Dermis blood vessel endothelial cell (primary cell): ENCODE results near the gene TTC39A. TPM values are rescaled to one million over a fixed set of nuclear protein-coding genes. Genes with fewer than 3 reads are reported as not detected.

ENCODE experiments used
- DNase-seq: peaks from one replicate; pipeline ENCODE4 v3.0.0; 2010
- total RNA-seq: library from RNA; depleted of rRNA; stranded (reverse); fragments of >200 nt; gene quantifications from 2 replicates; pipeline ENCODE4 v1.2.3, GENCODE V29; 2014

Gene TTC39A
- total RNA-seq, 1 donor from 2014 or later: 4.1 TPM

DNA sequence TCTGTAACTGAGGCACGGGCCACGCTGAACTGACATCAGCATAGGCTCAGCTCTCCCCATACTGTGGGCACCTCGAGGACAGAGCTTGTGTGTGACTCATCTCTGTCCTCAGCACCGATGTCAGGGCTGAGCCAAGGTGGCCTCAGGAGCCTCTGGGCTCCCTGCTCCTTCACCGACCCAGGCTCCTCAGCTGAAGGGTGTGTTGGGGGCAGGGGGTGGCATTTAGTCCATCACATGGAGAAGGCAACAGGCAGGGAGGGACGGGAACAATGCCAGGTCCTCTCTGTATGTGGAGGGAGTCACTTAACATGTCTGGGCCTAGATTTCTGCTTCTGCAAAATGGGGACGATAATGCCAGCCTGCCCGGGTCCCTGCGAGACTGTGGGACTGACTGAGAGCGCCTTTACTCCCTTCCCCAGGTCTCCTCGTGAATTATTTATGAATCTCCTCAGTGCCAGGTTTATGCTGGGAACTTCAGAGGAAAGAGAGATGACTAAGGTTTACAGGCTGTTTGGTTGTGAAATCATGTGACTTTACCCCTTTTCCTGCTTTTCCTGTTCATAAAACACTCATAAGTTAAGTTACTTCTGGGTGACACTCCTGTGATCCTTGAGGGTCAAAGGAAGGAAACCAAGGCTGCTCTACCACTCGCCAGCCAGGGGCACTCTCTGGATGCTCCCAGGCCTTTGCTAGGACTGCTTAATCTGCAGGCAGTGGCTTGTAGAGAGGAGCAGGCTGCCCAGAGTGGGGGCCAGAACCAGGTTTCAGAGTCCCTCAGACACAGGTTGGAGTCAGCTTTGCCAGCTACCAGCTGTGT is 16.2 kb downstream of the TTC39A start:
- DNase-seq: peak; percentile 85

DNA sequence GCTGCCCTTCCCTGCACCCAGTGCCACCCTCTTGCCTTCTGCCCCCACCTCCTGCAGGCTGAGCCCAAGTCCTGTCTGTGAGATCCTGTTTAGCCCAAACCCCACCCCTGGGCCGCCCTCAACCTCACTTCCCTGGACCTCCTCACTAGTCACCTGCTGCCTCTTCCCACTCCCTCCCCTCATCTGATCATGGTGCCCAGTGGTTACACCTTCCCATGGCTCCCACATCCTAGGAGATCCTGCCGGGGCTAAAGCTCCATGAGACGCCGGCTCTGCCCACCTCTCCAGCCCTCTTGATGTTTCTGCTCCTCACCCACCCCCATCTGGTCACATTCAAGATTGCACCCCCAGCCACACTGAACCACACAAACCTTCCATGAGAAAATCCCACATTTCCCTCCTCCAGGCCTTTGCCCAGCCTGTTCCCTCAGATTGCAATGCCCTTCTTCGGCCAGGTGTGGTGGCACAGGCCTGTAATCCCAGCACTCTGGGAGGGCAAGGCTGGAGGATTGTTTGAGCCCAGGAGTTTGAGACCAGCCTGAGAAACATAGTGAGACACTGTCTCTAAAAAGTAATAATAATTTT is 17.0 kb downstream of the TTC39A start:
- peak; percentile 54 for DNase-seq

DNA sequence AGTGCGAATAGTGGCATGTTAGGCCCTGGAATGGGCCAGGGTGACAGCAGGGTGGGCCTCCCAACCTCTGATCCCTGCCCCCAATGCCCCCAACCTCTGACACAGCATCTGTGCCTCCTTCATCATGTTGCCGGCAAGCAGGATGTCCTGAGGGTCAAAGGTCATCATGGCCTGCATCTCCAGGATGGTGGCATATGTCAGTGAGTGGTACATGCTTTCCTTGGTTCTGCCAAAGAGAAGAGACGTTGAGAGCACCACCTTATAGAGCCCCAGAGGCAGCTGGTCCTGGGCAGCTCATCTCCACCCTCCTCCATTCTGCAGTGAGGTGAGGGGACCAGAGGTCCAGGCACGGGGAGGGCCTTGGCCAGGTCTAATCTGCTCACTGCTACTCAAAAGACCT is 17.6 kb downstream of the TTC39A start:
- no peak for DNase-seq

DNA sequence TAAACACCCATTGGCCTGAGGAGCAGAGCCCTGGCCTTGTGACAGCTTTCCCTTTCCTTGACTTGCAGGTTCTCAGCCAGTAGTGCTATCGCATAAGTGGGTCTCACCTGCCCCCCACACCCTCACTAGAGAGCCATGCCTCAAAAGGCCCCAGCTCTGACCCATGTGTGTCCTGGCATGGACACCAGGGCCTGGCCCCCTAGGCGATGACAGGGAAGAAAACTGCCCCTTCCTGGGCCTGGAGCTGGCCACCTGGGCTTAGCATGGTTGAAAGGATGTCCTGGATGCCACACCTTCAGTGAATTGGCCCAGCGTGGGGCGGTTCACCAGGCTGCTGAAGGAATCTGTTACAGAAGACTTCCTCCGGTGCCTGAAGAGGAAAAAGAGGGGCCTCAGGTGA is 18.5 kb downstream of the TTC39A start:
- no peak for DNase-seq

DNA sequence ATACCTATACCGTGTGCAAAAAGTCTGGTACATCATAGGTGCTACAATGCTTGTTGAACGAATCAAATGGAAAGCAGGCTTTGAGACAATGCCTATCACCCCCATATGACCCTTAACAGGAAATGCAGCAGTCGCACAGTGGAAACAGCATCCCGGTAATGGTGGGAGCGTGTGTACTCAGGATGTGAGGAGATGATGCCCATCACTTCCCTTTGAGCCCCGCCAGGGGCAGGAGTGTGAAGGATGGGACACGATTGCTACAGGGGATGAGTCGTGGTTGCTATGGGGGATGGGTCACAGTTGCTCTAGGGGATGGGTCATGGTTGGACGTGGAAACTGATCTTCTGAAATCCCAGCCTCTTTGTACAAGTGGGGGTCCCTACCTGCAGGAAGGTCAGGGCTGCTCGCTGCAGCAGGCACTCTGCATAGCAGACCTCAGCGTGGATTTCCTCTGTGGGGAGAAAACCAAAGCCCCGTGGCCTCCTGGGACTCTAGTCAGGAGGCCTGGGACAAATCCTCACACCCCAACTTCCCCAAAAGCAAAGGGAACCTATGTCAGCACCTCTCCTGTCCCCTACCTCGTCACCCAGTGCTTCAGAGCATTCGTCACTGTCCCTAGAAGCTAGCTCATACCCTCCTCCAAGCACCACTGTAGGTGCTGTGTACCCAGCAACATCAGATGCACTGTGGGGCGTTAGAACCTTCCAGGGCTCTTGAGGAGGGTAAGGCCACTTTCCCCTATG is 19.3 kb downstream of the TTC39A start:
- DNase-seq: peak; percentile 54

DNA sequence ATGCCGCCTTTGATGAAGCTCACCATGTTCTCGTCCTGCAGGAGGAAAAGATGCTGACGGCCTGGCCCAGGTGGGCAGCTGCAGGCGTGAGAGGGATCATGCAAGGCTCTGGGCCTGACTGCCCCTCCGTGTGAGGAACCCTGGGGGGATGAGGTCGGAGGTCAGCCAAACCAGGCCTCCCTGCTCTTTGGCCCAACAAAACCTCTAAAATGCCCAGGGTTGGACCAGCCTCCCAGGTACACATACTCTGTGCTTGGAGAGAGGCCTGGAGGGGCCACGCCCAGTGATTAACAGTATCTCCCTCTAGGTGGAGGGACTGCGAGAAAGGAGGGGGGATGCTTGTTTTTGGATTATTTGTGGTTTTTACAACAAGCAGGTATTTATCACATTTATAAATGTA is 21.1 kb downstream of the TTC39A start:
- no peak for DNase-seq

DNA sequence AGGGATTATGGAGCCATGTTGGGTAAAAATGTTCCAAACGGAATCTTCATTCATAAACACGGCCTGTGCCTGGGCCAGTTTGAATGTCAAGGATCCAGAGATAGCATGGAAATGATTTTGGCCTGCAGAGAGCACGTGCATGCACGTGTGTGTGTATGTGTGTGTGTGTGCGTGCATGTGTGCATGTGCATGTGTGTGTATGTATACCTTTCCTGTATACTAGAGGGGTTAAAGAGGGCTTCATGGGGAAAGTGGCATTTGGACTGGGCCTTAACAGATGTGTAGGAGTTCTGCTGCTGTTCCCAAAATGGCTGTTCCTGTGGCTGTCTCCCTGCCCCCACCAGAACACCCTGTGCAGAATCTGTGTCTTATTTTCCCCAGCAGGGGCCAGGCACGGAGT is 21.7 kb downstream of the TTC39A start:
- no peak for DNase-seq

DNA sequence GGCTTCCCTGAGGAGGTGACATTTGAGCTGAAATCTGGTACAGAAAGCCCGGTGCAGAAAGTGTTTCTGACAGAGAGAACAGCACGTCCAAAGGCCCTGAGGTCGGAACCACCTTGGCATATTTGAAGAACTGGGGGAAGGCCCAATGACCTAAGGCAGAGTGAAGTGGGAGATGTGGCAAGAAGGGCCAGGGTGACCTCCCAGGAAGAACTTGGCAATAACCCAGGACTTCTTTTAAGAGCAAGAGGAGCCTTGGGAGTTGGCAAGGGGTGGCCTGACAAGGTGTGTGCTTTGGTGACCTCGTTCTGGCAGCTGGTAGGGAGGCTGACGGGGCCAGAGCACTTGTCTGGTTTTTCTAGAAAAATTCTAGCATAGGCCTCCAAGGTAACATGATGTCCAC is 23.4 kb downstream of the TTC39A start:
- no peak for DNase-seq

DNA sequence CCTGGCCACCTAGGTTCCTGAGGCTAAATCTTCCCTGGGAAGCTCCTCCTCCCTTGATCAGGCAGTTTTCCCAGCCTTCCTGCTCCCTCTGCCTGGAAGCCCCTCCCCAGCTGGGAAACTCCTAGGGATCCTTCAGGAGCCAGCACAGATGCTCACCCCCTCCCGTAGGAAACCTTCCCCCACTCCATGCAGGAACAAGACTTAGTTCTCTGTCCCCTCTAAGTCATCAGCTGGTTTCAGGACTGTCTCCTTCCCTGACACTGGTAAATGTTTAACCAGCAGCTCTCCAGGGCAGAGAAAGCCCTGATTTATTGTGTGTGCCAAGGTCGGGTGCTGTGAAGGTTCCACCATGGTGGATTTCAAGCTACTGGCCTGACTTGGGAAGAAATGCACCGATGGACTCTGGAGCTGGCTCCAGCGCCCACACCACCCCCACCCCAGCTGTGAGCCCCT is 25.0 kb downstream of the TTC39A start:
- DNase-seq: peak; percentile 23

DNA sequence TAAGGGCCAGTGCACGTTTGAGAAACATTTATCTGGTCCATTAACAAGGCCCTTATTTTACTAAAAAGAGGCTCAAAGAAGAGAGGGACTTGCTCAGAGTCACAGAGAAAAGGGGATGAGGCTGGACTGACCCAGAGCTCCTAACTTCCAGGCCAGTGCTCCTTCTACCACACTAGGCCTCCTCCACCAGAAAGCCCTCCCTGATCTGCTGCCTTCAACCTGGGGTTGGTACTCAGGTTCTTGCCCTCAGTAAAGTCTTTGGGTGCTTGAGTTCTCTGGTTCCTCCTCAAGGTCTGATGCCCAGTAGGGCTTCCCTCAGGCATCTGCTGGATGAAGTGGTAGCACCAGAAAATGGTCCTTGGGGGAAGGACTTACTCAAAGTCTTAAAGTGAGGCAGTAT is 26.0 kb downstream of the TTC39A start:
- DNase-seq: no peak

DNA sequence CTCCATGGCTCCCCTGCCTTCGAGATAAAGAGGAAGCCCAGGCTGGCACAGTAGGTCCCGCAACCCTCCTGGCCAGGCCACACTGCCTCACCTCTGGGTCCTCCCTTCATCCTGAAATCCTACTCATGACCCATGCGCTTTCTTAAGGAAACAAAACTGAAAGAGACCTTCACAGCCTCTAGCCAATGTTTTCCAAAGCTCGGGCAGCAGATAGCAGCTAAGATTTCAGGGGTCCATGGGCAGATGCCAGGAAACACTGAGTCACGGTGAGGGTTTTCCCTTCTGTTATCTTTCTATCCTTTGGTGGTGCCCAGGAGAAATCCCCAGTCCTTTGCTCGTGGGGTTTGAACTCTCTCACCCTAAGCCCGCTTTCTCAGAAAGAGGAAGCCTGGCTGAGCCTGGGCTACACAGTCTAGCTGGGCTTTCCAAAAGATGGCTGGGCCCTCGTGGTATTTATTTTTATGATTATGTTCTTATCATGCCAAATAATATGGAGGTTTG is 26.6 kb downstream of the TTC39A start:
- DNase-seq: peak; percentile 76

DNA sequence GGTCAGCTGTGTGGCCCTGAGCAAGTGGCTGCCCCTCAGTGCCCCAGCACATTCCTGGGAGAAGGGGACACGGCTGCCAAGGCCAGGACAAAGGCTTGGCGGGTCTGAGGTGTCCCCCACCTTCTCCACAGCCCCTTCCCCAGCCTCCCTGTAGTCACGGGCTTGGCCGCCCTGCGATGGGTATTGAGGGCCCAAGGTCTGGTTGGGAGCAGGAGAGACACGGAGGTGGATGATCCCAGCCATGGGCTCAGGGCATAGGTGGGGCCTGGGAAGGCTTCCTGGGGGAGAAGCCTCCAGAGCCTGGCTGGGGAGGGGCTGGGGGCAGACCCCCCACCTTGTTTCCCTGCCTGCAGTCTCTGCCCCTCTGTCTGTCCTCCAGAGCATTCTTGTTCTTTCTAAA is 27.0 kb downstream of the TTC39A start:
- DNase-seq: no peak

DNA sequence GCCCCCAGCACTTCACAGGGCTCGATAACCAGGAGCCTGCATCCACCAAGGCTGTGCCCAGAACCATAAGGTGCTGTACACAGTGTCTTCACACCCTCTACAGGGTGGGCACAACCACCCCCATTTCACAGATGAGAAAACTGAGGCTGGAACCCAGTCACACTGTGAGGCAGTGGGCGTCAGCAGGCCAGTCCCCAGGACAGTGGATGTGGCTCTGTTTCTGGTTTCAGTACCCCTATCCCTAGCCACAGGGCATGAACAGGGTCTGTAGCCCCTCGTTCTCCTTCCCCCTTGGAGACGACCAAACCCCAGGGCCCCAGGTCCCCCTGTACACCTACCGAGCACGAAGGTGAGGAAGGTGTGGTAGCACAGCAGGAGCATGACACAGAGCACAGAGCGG is 27.6 kb downstream of the TTC39A start:
- no peak for DNase-seq

DNA sequence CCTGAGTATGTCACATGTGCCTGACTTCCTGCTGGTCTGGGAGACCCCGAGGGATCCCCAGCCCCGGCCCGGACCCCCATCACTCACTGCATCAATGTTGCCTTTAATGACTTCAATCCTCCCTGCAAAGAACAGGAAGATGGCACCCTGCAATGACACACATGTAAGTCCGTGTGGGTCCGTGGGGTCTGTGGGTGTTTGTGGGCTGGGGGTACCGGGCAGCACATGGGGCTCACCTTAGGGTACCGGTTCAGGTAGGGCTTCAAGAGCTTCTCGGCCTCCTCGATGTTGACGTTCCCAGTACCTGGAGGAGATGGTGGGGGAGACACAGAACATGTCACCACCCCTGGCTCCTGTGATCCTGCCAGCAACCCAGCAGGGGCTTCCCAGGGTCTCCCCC is 28.1 kb downstream of the TTC39A start:
- no peak for DNase-seq

DNA sequence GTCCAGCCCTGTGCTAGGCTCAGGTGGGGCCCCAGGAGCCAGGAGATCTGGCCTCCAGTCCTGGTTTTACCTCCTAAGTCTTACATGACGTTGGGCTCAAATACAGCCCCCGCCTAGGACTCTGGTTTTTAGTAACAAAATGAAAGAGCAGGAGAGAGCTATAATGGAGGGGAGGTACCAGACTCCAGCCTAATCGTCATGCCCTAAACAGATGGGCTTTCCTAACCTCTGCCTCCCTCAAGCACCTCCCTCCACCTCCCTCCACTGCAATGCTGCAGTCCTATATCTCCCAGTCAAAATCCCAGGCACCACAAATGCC is 28.6 kb downstream of the TTC39A start:
- DNase-seq: no peak

DNA sequence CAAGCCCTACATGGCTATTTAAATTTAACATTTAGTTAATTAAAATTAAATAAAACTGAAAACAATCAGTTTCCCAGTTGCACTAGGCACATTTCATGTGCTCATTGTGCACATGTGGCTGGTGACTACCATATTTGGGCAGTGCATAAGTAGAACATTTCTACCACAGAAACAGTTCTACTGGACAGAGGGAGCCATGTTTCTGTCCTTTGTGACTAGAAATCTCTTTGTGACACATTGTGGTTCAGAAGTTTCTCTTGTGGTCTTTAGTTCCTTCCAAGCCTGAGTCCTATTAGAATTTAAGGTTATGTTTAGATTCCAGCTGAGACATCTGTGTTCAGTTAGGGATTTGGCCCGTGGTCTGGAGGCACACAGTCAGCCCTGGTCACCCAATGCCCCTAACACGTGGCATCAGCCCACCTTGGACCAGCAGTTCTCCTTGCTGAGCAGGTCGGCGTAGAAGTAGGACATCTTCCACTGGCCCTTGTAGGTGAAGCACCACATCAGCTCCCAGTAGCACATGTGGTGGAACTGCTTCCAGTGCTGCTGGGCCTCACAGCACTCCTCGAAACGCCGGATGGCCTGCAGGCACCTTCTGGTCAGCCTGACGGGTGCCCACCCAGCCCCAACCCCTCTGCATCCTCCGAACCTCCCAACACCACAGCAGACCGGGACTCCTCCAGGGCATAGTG is 29.1 kb downstream of the TTC39A start:
- no peak for DNase-seq

DNA sequence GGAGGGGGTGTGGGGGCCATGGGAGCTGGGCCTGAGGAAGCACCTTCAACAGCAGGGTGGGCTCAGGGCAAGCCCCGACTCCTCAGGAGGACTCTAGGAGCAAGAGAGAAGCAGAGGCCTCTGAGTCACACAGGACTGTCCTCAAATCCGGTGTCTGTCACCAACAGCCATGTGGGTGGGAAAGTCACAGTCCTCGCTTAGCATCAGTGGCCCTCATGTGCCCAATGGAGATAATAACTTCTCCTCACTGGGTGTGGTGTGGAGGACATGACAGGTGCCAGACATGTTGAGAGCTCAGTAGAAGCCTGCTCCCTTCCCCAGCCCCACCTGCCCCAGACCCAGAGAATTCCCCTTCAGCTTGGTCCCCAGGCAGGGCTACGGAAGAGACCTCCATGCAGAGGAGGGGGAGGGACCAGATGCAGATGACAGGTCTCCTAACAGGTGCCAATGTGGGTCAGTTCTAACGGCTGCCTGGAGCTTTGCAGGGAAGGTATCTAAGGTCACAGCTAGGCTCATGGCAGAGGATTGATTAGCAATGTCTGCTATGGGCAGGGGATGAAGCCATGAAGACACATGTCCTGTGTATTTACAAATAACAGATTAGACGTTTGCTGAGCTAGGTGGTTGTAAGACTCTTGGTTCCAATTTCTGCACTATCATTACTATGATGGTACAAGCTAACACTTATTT is 30.2 kb downstream of the TTC39A start:
- DNase-seq: no peak

DNA sequence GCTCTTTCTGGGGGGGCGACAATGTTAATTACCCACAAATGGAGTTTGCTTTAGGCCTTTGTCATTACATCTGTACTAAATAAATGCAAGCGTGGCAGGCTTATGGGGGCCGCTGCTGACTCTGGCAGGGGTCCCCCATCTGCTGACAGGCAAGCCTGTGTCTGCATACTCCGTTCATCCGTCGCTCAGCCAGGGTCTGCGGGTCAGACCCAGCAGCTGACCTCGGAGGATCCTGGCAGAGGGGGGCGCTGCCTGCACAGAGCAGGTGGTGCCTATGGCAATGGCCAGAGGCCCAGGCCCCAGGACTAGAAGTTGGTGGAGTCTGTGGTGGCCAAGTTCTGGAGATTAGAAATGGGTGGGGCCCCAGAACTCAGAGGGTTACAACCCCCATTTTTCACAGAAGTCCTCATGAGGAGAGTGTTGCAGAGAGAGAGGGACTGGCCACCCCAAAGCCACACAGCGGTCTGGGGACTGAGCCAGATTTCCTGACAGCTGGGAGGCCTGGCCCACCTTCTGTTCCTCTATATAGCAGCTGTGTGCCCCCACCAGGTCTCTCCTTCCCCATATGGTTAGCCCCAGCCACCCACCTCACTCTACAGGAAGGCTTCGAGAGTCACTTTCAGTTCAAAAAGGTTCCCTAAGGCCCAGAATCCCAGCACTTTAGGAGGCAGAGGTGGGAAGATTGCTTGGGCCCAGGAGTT is 31.0 kb downstream of the TTC39A start:
- DNase-seq: no peak

DNA sequence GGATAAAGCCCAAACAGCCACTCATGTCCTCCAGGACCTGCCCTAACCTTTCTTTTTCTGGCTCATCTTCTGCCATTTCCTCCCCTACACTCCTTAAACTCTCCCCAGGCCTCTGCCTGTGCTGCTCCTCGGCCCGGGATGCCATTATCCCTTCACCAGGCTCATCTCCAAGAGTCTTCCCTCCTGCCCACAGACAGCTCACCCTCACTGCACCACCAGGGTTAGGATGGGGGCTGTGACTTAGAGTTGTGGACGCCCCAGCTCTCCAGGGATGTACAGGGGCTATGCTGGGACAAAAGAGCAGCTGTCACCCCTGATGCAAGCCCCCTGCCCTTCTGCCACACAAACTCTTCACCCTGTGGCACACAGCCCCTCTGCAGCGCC is 32.0 kb downstream of the TTC39A start:
- DNase-seq: no peak

DNA sequence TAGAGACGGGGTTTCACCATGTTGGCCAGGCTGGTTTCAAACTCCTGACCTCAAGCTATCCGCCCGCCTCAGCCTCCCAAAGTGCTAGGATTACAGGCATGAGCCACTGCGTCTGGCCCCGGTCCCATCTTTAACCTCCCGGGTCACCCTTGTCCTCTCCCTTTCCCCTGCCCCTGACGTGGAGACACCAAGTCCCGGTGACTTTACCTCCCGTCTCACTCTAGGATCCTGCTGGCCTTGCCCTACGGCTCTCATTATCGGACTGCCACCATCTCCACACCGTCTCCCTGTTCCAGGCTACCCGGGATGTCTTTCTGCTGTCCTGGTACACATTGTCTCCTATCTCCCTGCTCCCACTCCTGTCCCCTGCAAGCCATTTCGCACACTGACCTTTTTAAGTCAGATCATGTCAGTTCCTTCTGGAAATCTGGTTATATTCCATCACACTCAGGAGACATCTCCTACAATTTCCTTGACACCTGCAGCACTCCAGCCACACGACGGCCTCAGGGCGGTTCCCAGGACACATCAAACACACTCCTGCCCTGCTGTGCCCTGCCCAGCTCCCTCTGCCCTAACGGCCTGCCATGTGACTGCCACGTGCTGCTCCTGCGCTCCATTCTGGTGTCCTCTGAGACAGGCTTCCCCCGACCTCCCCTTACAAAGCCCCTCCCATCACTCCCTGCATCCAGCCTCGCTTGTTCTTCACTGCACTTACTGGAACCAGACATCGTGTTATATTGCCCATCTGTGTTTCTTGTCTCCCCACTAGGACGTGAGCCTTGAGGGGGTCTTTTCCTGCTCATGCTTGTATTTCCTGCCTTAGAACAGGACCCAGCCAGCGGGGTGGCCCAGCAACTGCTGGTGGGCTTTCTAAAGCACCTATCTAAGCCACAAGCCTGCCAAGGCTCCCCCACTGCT is 32.7 kb downstream of the TTC39A start:
- DNase-seq: no peak
